GM23338 (cell line): ENCODE data around the gene MME. TPM values are rescaled to one million over a fixed set of nuclear protein-coding genes. Genes with fewer than 3 reads are reported as not detected.
A peak's percentile ranks its signal among the peaks of the same experiment; 100 is the strongest.

ENCODE experiments used
- ATAC-seq: fragments of 200-7000 bp; cut with Tn5 transposase; 3 replicates; pipeline ENCODE4 v1.9.1; 2020
- DNase-seq: peaks from one replicate; pipeline ENCODE4 v3.0.0-alpha.2; 2015; ENCODE audit warnings: low spot score
- H2AFZ ChIP-seq: fragments of 200-600 bp; sonication (generic); 2 replicates; pipeline ENCODE4 v1.8.0; 2016; ENCODE audit warnings: antibody characterized with exemption, mild to moderate bottlenecking, moderate library complexity
- H3F3A ChIP-seq: fragments of 200-600 bp; sonication (generic); replicated peaks from 2 replicates; pipeline ENCODE4 v1.8.0; 2017; ENCODE audit warnings: antibody characterized with exemption, mixed run types, low read depth
- H3K27ac ChIP-seq: fragments of 200-600 bp; sonication (generic); 2 replicates; pipeline ENCODE4 v1.6.1; 2016; ENCODE audit warnings: low read depth
- H3K27me3 ChIP-seq: fragments of 200-600 bp; sonication (generic); 2 replicates; pipeline ENCODE4 v1.8.0; 2016; ENCODE audit warnings: mild to moderate bottlenecking, mixed run types, moderate library complexity; ENCODE audit not compliant: insufficient read depth
- H3K36me3 ChIP-seq: fragments of 200-600 bp; sonication (generic); 2 replicates; pipeline ENCODE4 v1.8.0; 2016; ENCODE audit warnings: mild to moderate bottlenecking; ENCODE audit not compliant: insufficient read depth
- H3K4me1 ChIP-seq: fragments of 200-600 bp; sonication (generic); 2 replicates; pipeline ENCODE4 v1.8.0; 2016; ENCODE audit warnings: mild to moderate bottlenecking, moderate library complexity; ENCODE audit not compliant: insufficient read depth
- H3K4me2 ChIP-seq: fragments of 200-600 bp; sonication (generic); 2 replicates; pipeline ENCODE4 v1.7.1; 2017; ENCODE audit warnings: mixed run types
- H3K4me3 ChIP-seq: fragments of 200-600 bp; sonication (generic); 2 replicates; pipeline ENCODE4 v1.6.1; 2016; ENCODE audit warnings: mixed run types
- H3K79me2 ChIP-seq: fragments of 200-600 bp; sonication (generic); replicated peaks from 2 replicates; pipeline ENCODE4 v1.8.0; 2017; ENCODE audit warnings: mild to moderate bottlenecking; ENCODE audit not compliant: insufficient read depth
- H3K9me2 ChIP-seq: fragments of 200-600 bp; sonication (generic); 2 replicates; pipeline ENCODE4 v1.8.0; 2017; ENCODE audit not compliant: insufficient read depth
- H4K20me1 ChIP-seq: fragments of 200-600 bp; sonication (generic); replicated peaks from 2 replicates; pipeline ENCODE4 v1.8.0; 2017; ENCODE audit warnings: mild to moderate bottlenecking; ENCODE audit not compliant: insufficient read depth
- H3K27ac Mint-ChIP-seq: 2 replicates; pipeline ENCODE4 v1.8.0; 2020; ENCODE audit warnings: inconsistent platforms, mild to moderate bottlenecking, moderate library complexity, mixed read lengths
- H3K27me3 Mint-ChIP-seq: 3 replicates; pipeline ENCODE4 v1.8.0; 2022; ENCODE audit warnings: low read depth, mild to moderate bottlenecking, moderate library complexity, mixed read lengths, inconsistent platforms; ENCODE audit not compliant: insufficient read depth, poor library complexity
- H3K36me3 Mint-ChIP-seq: 3 replicates; pipeline ENCODE4 v1.8.0; 2021; ENCODE audit warnings: low read depth, mild to moderate bottlenecking, inconsistent platforms, moderate library complexity, mixed read lengths
- H3K4me1 Mint-ChIP-seq: 3 replicates; pipeline ENCODE4 v1.8.0; 2020; ENCODE audit warnings: mild to moderate bottlenecking, inconsistent platforms, mixed read lengths
- H3K4me3 Mint-ChIP-seq: 3 replicates; pipeline ENCODE4 v1.8.0; 2021; ENCODE audit warnings: moderate library complexity, mild to moderate bottlenecking, inconsistent platforms, mixed read lengths
- H3K9me3 Mint-ChIP-seq: 3 replicates; pipeline ENCODE4 v1.8.0; 2020; ENCODE audit warnings: moderate library complexity, mild to moderate bottlenecking, inconsistent platforms, mixed read lengths
- CREB1 ChIP-seq: fragments of 250-450 bp; sonication (Bioruptor Pico); IDR thresholded peaks from 2 replicates; pipeline ENCODE4 v1.5.0; 2020; ENCODE audit warnings: low read depth, mild to moderate bottlenecking, moderate library complexity
- EZH2phosphoT487 ChIP-seq: fragments of 200-600 bp; sonication (generic); IDR thresholded peaks from one replicate; pipeline ENCODE4 v1.8.1; 2018; ENCODE audit warnings: antibody characterized with exemption; ENCODE audit not compliant: unreplicated experiment
- NANOG ChIP-seq: IDR thresholded peaks from 2 replicates; pipeline ENCODE4 v1.6.1; 2016; ENCODE audit warnings: antibody characterized with exemption, borderline replicate concordance
- ZNF114 ChIP-seq: fragments of 250-450 bp; sonication (Bioruptor Pico); IDR thresholded peaks from 2 replicates; pipeline ENCODE4 v1.5.0; 2020; ENCODE audit warnings: mild to moderate bottlenecking, moderate library complexity
- ZNF331 ChIP-seq: fragments of 250-450 bp; sonication (Bioruptor Pico); IDR thresholded peaks from 2 replicates; pipeline ENCODE4 v1.5.0; 2020; ENCODE audit warnings: low read depth, mild to moderate bottlenecking, moderate library complexity
- polyA plus RNA-seq: library from polyadenylated mRNA; unstranded; fragments of >200 nt; fragmentation: Nextera tagmentation; extraction: Ambion mirVana; gene quantifications from 2 replicates; pipeline ENCODE4 v1.2.1, GENCODE V29; 2016
- total RNA-seq: library from RNA; depleted of rRNA; stranded (reverse); fragments of >200 nt; shearing (Covaris generic); gene quantifications from 2 replicates; pipeline ENCODE4 v1.2.3, GENCODE V29; 2014
- TF ChIP-seq, protein P1 (sequence below): fragments of 250-450 bp; sonication (Bioruptor Pico); IDR thresholded peaks from 2 replicates; pipeline ENCODE4 v1.5.0; 2020; ENCODE audit warnings: mild to moderate bottlenecking, moderate library complexity
- TF ChIP-seq, protein P2 (sequence below): IDR thresholded peaks from 2 replicates; pipeline ENCODE4 v1.6.1; 2016; ENCODE audit warnings: antibody characterized with exemption
- TF ChIP-seq, protein P3 (sequence below), 2 experiments: fragments of 200-600 bp in 1 of 2; sonication (generic) in 1 of 2; conservative IDR thresholded peaks; 2 replicates each; pipeline versions ENCODE4 v1.5.1 to v1.6.1; 2016 to 2017; ENCODE audit warnings: antibody characterized with exemption in 2 of 2, low read depth in 2 of 2, mild to moderate bottlenecking in 2 of 2, moderate library complexity in 1 of 2

MME gene
- total and polyA plus RNA-seq, 2 experiments from 2014 or later = 15.2 to 76.7 TPM

DNA sequence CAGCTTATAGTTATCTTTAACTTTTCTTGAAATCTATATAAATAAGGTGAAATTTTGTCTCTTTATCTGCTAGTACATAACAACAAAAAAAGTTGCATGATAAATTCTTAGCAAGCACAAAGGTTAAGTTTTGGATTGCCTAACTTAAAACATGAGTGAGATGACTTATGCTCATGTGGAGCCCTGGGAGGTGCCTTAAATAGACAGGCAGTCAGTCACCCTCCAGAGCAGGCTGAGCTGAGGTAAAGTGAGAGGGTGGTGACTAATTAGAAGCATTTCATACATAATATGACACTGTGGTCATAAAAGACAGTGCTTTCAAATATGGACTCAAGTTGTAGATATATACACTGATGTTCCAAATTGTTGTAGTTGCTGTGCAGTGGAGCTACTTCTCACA, 14.6 kb upstream of the MME start (continued):
- TF ChIP-seq, protein P1, sequence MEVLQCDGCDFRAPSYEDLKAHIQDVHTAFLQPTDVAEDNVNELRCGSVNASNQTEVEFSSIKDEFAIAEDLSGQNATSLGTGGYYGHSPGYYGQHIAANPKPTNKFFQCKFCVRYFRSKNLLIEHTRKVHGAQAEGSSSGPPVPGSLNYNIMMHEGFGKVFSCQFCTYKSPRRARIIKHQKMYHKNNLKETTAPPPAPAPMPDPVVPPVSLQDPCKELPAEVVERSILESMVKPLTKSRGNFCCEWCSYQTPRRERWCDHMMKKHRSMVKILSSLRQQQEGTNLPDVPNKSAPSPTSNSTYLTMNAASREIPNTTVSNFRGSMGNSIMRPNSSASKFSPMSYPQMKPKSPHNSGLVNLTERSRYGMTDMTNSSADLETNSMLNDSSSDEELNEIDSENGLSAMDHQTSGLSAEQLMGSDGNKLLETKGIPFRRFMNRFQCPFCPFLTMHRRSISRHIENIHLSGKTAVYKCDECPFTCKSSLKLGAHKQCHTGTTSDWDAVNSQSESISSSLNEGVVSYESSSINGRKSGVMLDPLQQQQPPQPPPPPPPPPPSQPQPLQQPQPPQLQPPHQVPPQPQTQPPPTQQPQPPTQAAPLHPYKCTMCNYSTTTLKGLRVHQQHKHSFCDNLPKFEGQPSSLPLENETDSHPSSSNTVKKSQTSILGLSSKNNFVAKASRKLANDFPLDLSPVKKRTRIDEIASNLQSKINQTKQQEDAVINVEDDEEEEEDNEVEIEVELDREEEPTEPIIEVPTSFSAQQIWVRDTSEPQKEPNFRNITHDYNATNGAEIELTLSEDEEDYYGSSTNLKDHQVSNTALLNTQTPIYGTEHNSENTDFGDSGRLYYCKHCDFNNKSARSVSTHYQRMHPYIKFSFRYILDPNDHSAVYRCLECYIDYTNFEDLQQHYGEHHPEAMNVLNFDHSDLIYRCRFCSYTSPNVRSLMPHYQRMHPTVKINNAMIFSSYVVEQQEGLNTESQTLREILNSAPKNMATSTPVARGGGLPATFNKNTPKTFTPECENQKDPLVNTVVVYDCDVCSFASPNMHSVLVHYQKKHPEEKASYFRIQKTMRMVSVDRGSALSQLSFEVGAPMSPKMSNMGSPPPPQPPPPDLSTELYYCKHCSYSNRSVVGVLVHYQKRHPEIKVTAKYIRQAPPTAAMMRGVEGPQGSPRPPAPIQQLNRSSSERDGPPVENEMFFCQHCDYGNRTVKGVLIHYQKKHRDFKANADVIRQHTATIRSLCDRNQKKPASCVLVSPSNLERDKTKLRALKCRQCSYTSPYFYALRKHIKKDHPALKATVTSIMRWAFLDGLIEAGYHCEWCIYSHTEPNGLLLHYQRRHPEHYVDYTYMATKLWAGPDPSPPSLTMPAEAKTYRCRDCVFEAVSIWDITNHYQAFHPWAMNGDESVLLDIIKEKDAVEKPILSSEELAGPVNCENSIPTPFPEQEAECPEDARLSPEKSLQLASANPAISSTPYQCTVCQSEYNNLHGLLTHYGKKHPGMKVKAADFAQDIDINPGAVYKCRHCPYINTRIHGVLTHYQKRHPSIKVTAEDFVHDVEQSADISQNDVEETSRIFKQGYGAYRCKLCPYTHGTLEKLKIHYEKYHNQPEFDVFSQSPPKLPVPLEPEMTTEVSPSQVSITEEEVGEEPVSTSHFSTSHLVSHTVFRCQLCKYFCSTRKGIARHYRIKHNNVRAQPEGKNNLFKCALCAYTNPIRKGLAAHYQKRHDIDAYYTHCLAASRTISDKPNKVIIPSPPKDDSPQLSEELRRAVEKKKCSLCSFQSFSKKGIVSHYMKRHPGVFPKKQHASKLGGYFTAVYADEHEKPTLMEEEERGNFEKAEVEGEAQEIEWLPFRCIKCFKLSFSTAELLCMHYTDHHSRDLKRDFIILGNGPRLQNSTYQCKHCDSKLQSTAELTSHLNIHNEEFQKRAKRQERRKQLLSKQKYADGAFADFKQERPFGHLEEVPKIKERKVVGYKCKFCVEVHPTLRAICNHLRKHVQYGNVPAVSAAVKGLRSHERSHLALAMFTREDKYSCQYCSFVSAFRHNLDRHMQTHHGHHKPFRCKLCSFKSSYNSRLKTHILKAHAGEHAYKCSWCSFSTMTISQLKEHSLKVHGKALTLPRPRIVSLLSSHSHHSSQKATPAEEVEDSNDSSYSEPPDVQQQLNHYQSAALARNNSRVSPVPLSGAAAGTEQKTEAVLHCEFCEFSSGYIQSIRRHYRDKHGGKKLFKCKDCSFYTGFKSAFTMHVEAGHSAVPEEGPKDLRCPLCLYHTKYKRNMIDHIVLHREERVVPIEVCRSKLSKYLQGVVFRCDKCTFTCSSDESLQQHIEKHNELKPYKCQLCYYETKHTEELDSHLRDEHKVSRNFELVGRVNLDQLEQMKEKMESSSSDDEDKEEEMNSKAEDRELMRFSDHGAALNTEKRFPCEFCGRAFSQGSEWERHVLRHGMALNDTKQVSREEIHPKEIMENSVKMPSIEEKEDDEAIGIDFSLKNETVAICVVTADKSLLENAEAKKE = no peak
- TF ChIP-seq EZH2phosphoT487 = no peak
- TF ChIP-seq, protein P2, sequence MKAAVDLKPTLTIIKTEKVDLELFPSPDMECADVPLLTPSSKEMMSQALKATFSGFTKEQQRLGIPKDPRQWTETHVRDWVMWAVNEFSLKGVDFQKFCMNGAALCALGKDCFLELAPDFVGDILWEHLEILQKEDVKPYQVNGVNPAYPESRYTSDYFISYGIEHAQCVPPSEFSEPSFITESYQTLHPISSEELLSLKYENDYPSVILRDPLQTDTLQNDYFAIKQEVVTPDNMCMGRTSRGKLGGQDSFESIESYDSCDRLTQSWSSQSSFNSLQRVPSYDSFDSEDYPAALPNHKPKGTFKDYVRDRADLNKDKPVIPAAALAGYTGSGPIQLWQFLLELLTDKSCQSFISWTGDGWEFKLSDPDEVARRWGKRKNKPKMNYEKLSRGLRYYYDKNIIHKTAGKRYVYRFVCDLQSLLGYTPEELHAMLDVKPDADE = no peak
- TF ChIP-seq ZNF114 (CRISPR knock-in tag) = no peak
- TF ChIP-seq CREB1 = no peak
- TF ChIP-seq NANOG = no peak

DNA sequence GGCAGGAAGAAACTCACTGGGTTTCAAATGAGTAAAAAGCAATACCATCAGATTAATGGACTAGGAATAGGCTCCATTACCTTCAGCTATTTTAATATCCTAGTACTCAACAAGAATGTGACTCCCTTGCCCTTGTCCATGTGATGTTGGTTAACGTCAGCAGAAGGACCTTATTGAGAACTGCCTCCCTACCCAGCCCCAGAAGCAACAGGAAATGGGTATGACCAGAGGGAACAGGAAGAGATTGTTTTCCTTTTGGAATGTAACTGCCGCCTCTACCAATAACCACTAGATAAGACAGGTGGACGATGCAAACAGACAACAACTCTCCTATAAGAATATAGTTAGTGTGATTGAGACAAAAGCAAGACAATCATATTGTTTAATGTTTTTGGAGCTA, 10.4 kb upstream of the MME start:
- no peak overlapping the region for H3K4me3 ChIP-seq
- H3K27me3 ChIP-seq = no peaks in the 10 kb centered on the region
- no peaks in the 10 kb centered on the region for H3K36me3 ChIP-seq
- H2AFZ ChIP-seq = no peak overlapping the region
- DNase-seq (no peak), ATAC-seq (no peak)
- H3K9me2 ChIP-seq = no peaks in the 10 kb centered on the region
- no peaks in the 10 kb centered on the region for H3K9me3 Mint-ChIP-seq
- H4K20me1 ChIP-seq = no peaks in the 10 kb centered on the region
- H3K4me1 Mint-ChIP-seq = peaks cover 6% of the 10 kb centered on the region; the same call in 2 of the 3 replicates
- TF ChIP-seq CREB1 = no peak
- no peak for TF ChIP-seq ZNF331 (CRISPR knock-in tag)
- TF ChIP-seq, protein P3, sequence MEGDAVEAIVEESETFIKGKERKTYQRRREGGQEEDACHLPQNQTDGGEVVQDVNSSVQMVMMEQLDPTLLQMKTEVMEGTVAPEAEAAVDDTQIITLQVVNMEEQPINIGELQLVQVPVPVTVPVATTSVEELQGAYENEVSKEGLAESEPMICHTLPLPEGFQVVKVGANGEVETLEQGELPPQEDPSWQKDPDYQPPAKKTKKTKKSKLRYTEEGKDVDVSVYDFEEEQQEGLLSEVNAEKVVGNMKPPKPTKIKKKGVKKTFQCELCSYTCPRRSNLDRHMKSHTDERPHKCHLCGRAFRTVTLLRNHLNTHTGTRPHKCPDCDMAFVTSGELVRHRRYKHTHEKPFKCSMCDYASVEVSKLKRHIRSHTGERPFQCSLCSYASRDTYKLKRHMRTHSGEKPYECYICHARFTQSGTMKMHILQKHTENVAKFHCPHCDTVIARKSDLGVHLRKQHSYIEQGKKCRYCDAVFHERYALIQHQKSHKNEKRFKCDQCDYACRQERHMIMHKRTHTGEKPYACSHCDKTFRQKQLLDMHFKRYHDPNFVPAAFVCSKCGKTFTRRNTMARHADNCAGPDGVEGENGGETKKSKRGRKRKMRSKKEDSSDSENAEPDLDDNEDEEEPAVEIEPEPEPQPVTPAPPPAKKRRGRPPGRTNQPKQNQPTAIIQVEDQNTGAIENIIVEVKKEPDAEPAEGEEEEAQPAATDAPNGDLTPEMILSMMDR (conservative IDR thresholded peaks at IDR 0.05; ENCODE audit: low read depth in 2 of 2) = no peak
- TF ChIP-seq, protein P2 = no peak
- H3K4me2 ChIP-seq = no peak overlapping the region
- H3K4me3 Mint-ChIP-seq = no peak overlapping the region
- no peaks in the 10 kb centered on the region for H3K36me3 Mint-ChIP-seq
- no peaks in the 10 kb centered on the region for H3F3A ChIP-seq
- no peak overlapping the region for H3K27ac ChIP-seq
- no peaks in the 10 kb centered on the region for H3K79me2 ChIP-seq
- no peaks in the 10 kb centered on the region for H3K4me1 ChIP-seq
- 0 out of 2 replicates have a peak overlapping the region, but pooled peaks have one; percentile 32 for H3K27ac Mint-ChIP-seq
- H3K27me3 Mint-ChIP-seq = peaks cover 2% of the 10 kb centered on the region
